ENCODE results near the gene ADCY2. TPM values are rescaled to one million over a fixed set of nuclear protein-coding genes. Genes with fewer than 3 reads are reported as not detected.

The ADCY2 gene
- polyA plus RNA-seq, 1 of the 3 experiments (the other 2 are of a cell fraction): not detected

- TF ChIP-seq MEF2A (IDR thresholded peaks at IDR 0.05; ENCODE audit: borderline replicate concordance, low read depth) (no peak), REST (IDR thresholded peaks at IDR 0.05; ENCODE audit: low read depth, low read length) (no peak), TAF1 (IDR thresholded peaks at IDR 0.05; ENCODE audit: borderline replicate concordance, low read depth, low read length) (no peak), ELF1 (IDR thresholded peaks at IDR 0.05) (no peak), SMC3 (IDR thresholded peaks at IDR 0.05; ENCODE audit: low read depth, low read length) (no peak), GATA2 (CRISPR knock-in tag; IDR thresholded peaks at IDR 0.05) (no peak), POLR2AphosphoS5 (IDR thresholded peaks at IDR 0.05; ENCODE audit: low read depth, low read length) (no peak), ZBTB33 (IDR thresholded peaks at IDR 0.05; ENCODE audit: borderline replicate concordance, low read depth) (no peak)
Measured at GRCh38 chr5:7857361-7857760, 461.4 kb downstream of the ADCY2 start (continued).

- Histone ChIP-seq H3K4me2 (peak overlapping the region; percentile 43; the same call in 1 of the 2 replicates), H3F3A (replicated peaks; ENCODE audit: insufficient read depth) (peaks cover 8% of the 10 kb centered on the region), H3K36me3 (replicated peaks in 1 of 2; ENCODE audit: control insufficient read depth in 1 of 2, insufficient read depth in 2 of 2, low read length in 1 of 2) (peaks cover 35 to 47% of the 10 kb centered on the region in 2 experiments), H3K27me3 (ENCODE audit: insufficient read depth) (no peaks in the 10 kb centered on the region), H2AFZ (ENCODE audit: low read depth) (no peak overlapping the region), H3K9me3 (no peaks in the 10 kb centered on the region), H3K79me2 (ENCODE audit: insufficient read depth) (no peaks in the 10 kb centered on the region), H4K20me1 (ENCODE audit: insufficient read depth) (no peaks in the 10 kb centered on the region), H3K4me3 (ENCODE audit: low read depth in 2 of 2, low read length in 1 of 2) (no peak overlapping the region), H3K27ac (ENCODE audit: low read depth in 2 of 2, low read length in 1 of 2) (no peak overlapping the region; a peak in 2 of 4 replicates), H3K9ac (no peak overlapping the region), H3K4me1 (ENCODE audit: control insufficient read depth in 1 of 2, insufficient read depth in 2 of 2, low read depth in 1 of 2, low read length in 1 of 2) (peaks cover 4 to 11% of the 10 kb centered on the region in 2 experiments; a peak in 2 of 4 replicates), H3K9me2 (no peaks in the 10 kb centered on the region)
- DNase-seq: no peak
- WGBS (ENCODE audit: low lambda C conversion rate): 60% methylated on average over 9 of the region's 9 CpGs
- ChIA-PET CTCF (interaction anchor here (0.8 to 4.0 kb wide), 12 partner anchors 8 to 597 kb away, joined by 3 to 34 read pairs (median 6); partner anchors contain the start of genes FASTKD3 and MTRR), POLR2A (no interaction called here)
- TF ChIP-seq, protein P1, sequence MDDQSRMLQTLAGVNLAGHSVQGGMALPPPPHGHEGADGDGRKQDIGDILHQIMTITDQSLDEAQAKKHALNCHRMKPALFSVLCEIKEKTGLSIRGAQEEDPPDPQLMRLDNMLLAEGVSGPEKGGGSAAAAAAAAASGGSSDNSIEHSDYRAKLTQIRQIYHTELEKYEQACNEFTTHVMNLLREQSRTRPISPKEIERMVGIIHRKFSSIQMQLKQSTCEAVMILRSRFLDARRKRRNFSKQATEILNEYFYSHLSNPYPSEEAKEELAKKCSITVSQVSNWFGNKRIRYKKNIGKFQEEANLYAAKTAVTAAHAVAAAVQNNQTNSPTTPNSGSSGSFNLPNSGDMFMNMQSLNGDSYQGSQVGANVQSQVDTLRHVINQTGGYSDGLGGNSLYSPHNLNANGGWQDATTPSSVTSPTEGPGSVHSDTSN (IDR thresholded peaks at IDR 0.05): no peak
- TF ChIP-seq ZBTB33 (IDR thresholded peaks at IDR 0.05; ENCODE audit: borderline replicate concordance, low read depth): no peak
- TF ChIP-seq, protein P2, sequence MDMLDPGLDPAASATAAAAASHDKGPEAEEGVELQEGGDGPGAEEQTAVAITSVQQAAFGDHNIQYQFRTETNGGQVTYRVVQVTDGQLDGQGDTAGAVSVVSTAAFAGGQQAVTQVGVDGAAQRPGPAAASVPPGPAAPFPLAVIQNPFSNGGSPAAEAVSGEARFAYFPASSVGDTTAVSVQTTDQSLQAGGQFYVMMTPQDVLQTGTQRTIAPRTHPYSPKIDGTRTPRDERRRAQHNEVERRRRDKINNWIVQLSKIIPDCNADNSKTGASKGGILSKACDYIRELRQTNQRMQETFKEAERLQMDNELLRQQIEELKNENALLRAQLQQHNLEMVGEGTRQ (IDR thresholded peaks at IDR 0.05; ENCODE audit: borderline replicate concordance, low read depth, low read length): no peak
- no peak for TF ChIP-seq JUND (IDR thresholded peaks at IDR 0.05)
- TF ChIP-seq SMC3 (IDR thresholded peaks at IDR 0.05; ENCODE audit: low read depth, low read length): no peak
- TF ChIP-seq, protein P3, sequence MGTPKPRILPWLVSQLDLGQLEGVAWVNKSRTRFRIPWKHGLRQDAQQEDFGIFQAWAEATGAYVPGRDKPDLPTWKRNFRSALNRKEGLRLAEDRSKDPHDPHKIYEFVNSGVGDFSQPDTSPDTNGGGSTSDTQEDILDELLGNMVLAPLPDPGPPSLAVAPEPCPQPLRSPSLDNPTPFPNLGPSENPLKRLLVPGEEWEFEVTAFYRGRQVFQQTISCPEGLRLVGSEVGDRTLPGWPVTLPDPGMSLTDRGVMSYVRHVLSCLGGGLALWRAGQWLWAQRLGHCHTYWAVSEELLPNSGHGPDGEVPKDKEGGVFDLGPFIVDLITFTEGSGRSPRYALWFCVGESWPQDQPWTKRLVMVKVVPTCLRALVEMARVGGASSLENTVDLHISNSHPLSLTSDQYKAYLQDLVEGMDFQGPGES (IDR thresholded peaks at IDR 0.05; ENCODE audit: low read depth, low read length): no peak
- no peak for TF ChIP-seq REST (IDR thresholded peaks at IDR 0.05; ENCODE audit: low read depth, low read length)
- no peak for TF ChIP-seq FOSL2 (IDR thresholded peaks at IDR 0.05; ENCODE audit: borderline replicate concordance, low read depth)
Measured at GRCh38 chr5:7857926-7858632, 462.1 kb downstream of the ADCY2 start.

Data from SK-N-SH (cell line).